Measurements from ENCODE around the gene OLIG1. TPM values are rescaled to one million over a fixed set of nuclear protein-coding genes. Genes with fewer than 3 reads are reported as not detected.
A peak's percentile ranks its signal among the peaks of the same experiment; 100 is the strongest.

The OLIG1 gene
- total RNA-seq, 1 donor from 2014 or later: not detected

DNA sequence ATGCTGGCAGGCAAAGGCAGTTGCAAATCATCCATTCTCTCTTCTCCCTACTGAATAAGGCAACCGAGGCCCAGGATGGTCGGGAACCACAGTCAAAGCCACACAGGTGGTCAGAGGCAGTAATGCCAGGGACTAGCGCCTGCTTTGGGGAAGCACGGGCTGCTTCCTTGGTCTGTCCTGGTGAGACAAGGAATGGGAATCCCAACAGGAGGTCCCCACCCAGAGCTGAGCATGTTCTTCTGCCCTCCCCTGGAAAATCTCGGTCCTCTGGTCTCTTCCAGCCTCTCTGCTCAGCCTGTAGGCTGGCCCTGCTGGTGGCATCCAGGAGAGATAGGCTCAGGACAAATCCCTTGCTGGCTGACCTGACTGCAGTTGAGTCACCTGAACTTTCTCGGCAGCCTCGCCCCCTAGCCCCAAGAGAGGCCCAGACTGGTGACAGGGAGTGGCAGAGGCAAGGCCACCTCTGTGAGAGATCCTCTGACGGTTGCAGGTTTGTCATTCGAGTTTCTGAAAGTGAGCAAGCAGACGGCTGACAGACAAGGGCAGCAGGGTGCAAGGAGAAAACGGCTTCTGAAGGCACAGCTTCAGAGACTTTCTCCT lies 5.8 kb downstream of the OLIG1 start:
- Mint-ChIP-seq H3K27me3 (ENCODE audit: insufficient read depth, low read depth) (peaks cover 46% of the 10 kb centered on the region), H3K36me3 (no peaks in the 10 kb centered on the region), H3K4me1 (peaks cover 56% of the 10 kb centered on the region), H3K4me3 (peak overlapping the region; percentile 43), H3K9me3 (peaks cover 2% of the 10 kb centered on the region), H3K27ac (peak overlapping the region; percentile 73)
- DNase-seq (ENCODE audit: low spot score): peak; percentile 17
- Histone ChIP-seq H3K9ac (no peak overlapping the region), H3K27me3 (peaks cover 83% of the 10 kb centered on the region), H2AFZ (replicated peaks) (no peak overlapping the region), H3K27ac (no peak overlapping the region), H4K20me1 (ENCODE audit: low read depth) (peaks cover 48% of the 10 kb centered on the region), H3K4me2 (peak overlapping the region; percentile 56), H3F3A (ENCODE audit: low read depth) (peaks cover 23% of the 10 kb centered on the region), H3K4me3 (no peak overlapping the region), H3K4me1 (peaks cover 35% of the 10 kb centered on the region), H3K79me2 (ENCODE audit: low read depth) (no peaks in the 10 kb centered on the region), H3K36me3 (no peaks in the 10 kb centered on the region), H3K9me3 (ENCODE audit: low read depth) (no peaks in the 10 kb centered on the region)
- TF ChIP-seq, protein P1, sequence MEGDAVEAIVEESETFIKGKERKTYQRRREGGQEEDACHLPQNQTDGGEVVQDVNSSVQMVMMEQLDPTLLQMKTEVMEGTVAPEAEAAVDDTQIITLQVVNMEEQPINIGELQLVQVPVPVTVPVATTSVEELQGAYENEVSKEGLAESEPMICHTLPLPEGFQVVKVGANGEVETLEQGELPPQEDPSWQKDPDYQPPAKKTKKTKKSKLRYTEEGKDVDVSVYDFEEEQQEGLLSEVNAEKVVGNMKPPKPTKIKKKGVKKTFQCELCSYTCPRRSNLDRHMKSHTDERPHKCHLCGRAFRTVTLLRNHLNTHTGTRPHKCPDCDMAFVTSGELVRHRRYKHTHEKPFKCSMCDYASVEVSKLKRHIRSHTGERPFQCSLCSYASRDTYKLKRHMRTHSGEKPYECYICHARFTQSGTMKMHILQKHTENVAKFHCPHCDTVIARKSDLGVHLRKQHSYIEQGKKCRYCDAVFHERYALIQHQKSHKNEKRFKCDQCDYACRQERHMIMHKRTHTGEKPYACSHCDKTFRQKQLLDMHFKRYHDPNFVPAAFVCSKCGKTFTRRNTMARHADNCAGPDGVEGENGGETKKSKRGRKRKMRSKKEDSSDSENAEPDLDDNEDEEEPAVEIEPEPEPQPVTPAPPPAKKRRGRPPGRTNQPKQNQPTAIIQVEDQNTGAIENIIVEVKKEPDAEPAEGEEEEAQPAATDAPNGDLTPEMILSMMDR (IDR thresholded peaks at IDR 0.05): no peak
- TF ChIP-seq EZH2 (IDR thresholded peaks at IDR 0.05) (no peak), EZH2phosphoT487 (IDR thresholded peaks at IDR 0.05) (no peak)

DNA sequence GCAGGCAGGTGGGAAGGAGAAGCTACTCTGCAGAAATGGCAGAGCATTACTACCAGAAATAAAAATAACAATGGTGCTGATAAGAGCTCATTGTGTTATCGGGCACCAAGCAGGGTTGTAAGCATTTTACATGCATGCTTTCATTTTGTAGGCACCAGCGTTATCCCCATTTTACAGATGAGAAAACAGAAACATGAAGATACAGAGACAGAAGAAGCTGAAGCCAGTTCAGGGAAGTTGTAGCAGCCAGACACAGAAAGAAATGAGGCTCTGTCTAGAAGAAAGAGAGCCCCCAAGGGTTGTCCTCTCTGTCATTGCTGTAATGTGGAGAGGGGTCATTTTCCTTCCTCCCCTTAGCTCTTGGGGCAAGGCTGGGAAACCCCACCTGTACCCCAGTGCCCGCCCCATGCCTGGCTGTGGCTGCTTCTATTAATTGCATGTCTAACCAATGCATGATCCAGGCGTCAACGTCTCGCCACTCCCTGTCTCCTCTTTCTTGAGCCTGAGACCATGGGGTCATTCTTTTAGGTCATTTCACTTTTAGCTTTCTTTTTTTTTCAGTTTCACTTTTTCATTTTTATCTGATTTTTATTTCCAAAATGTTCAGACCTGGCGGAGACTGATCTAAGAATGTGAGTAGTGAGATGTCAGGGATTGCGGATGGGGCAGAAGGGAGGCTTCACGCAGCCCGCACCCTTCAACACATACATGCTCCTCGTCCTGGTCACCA lies 6.8 kb downstream of the OLIG1 start:
- H3K36me3 Mint-ChIP-seq: no peaks in the 10 kb centered on the region
- Histone ChIP-seq H3K36me3 (no peaks in the 10 kb centered on the region), H3K27me3 (peaks cover 72% of the 10 kb centered on the region), H3K27ac (no peak overlapping the region), H3F3A (ENCODE audit: low read depth) (peaks cover 18% of the 10 kb centered on the region), H3K9ac (no peak overlapping the region), H3K4me3 (no peak overlapping the region), H3K4me1 (peaks cover 25% of the 10 kb centered on the region), H3K9me3 (ENCODE audit: low read depth) (no peaks in the 10 kb centered on the region), H3K4me2 (no peak overlapping the region), H3K79me2 (ENCODE audit: low read depth) (no peaks in the 10 kb centered on the region), H4K20me1 (ENCODE audit: low read depth) (peaks cover 39% of the 10 kb centered on the region), H2AFZ (replicated peaks) (no peak overlapping the region)
- DNase-seq (ENCODE audit: low spot score): no peak
- H3K4me3 Mint-ChIP-seq: no peak overlapping the region
- peaks cover 43% of the 10 kb centered on the region for H3K27me3 Mint-ChIP-seq (ENCODE audit: insufficient read depth, low read depth)
- no peak for TF ChIP-seq EZH2phosphoT487 (IDR thresholded peaks at IDR 0.05)
- TF ChIP-seq, protein P1 (IDR thresholded peaks at IDR 0.05): no peak
- TF ChIP-seq EZH2 (IDR thresholded peaks at IDR 0.05): no peak
- peaks cover 54% of the 10 kb centered on the region for H3K4me1 Mint-ChIP-seq
- peaks cover 2% of the 10 kb centered on the region for H3K9me3 Mint-ChIP-seq
- no peak overlapping the region for H3K27ac Mint-ChIP-seq

DNA sequence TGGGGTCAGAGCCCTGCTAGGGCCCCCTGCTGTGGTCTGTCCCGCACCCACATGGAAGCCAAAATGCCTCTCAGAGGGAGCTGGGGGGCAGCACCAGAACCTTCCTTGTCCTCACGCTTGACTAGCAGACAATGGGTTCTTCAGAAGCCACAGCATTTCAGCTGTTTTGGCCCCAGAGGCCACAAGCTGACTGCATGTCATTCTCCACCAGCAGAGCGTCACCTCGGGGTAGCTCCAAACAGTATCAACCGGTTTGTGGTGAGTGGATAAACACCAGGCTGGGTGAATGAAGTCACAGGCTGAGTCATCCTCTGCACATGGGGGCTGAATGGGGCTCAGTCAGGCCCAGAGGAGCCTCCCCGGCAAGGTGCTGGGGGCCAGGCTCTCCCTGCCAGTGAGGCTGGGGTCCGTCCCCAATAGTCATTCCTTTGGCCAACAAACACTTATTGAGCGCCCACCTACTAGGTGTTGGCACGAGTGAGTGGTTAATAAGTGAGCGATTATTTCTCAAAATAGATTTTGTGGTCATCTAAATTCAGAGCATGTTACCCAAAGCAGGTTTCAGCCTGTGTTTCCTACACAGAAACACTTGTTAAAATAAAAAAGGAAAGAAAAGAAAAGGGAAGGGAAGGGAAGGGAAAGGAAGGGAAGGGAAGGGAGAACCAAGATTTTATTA lies 9.1 kb downstream of the OLIG1 start:
- Mint-ChIP-seq H3K36me3 (no peaks in the 10 kb centered on the region), H3K27me3 (ENCODE audit: insufficient read depth, low read depth) (peaks cover 20% of the 10 kb centered on the region), H3K4me1 (peaks cover 50% of the 10 kb centered on the region), H3K4me3 (no peak overlapping the region), H3K27ac (no peak overlapping the region), H3K9me3 (no peaks in the 10 kb centered on the region)
- peaks cover 17% of the 10 kb centered on the region for H4K20me1 ChIP-seq (ENCODE audit: low read depth)
- no peak for TF ChIP-seq EZH2 (IDR thresholded peaks at IDR 0.05)
- no peak for TF ChIP-seq EZH2phosphoT487 (IDR thresholded peaks at IDR 0.05)
- TF ChIP-seq, protein P1 (IDR thresholded peaks at IDR 0.05): no peak
- H3K27ac ChIP-seq: no peak overlapping the region
- DNase-seq (ENCODE audit: low spot score): no peak
- H3K79me2 ChIP-seq (ENCODE audit: low read depth): no peaks in the 10 kb centered on the region
- H2AFZ ChIP-seq (replicated peaks): no peak overlapping the region
- no peak overlapping the region for H3K4me3 ChIP-seq
- no peak overlapping the region for H3K9ac ChIP-seq
- H3K4me1 ChIP-seq: peaks cover 20% of the 10 kb centered on the region
- no peaks in the 10 kb centered on the region for H3K9me3 ChIP-seq (ENCODE audit: low read depth)
- no peaks in the 10 kb centered on the region for H3K36me3 ChIP-seq
- H3F3A ChIP-seq (ENCODE audit: low read depth): peaks cover 10% of the 10 kb centered on the region
- peaks cover 49% of the 10 kb centered on the region for H3K27me3 ChIP-seq
- H3K4me2 ChIP-seq: no peak overlapping the region
